ENCODE results near the gene PREX1.

Gene PREX1

DNA sequence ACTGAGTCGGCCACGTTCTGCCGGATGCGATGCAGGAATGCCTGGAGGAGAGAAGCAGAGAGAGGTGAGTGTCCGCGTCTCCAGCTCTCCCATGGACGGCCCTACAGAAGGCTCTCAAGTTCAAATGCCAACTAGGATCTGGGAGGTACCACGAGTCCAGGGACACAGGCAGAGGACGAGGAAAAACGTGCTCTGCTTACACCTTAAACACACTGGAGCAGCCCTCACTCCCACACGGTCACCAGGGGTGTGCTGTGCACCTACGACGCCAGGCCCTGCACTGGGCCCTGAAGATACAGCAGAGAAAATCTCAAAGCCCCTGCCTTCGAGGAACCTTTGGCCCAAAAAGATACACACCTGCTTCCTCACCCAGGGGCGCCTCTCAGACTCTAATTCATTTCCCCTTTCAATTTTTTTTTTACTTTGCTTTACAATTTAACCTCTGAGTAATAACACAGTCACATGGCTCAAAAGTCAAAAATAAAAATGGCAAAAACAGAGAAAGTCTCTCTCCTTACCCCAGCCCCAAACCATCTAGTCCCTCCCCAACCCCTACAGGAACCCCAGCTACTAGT lies 79.9 kb downstream of the PREX1 start:
- no peak for DNase-seq

GRCh38 chr20:48745330-48745729 lies 82.5 kb downstream of the PREX1 start:
- no peak for DNase-seq

GRCh38 chr20:48744515-48744914 lies 83.3 kb downstream of the PREX1 start:
- no peak for DNase-seq

- DNase-seq, result no peak
Measured at GRCh38 chr20:48743807-48744206, 84.0 kb downstream of the PREX1 start.

- DNase-seq, result no peak
Measured at GRCh38 chr20:48742912-48743680, 84.7 kb downstream of the PREX1 start.

GRCh38 chr20:48742233-48742632 lies 85.6 kb downstream of the PREX1 start:
- no peak for DNase-seq

DNA sequence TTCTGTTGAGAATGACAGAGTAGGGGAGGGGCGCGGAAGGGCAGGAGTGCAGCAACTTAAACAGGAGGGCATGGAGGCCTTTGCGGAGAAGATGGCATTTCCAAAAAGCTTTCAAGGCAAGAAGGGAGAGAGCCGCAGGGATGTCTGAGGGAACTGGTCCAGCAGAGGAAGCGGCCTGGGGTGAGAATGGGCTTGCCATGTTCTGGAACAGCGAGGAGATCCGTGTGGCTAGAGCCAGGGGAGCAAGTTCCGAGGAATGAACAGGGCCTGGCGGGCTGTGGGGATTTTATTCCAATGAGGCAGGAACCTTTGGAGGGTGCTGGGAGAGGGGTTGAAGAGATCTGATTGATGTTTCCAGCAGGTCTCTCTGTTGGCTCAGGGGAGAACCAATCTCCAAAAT lies 86.1 kb downstream of the PREX1 start:
- no peak for DNase-seq

GRCh38 chr20:48740712-48741111 lies 87.1 kb downstream of the PREX1 start:
- no peak for DNase-seq

- no peak for DNase-seq
Measured at GRCh38 chr20:48740292-48740649, 87.5 kb downstream of the PREX1 start.

GRCh38 chr20:48739395-48740291 lies 88.2 kb downstream of the PREX1 start:
- no peak for DNase-seq

DNA sequence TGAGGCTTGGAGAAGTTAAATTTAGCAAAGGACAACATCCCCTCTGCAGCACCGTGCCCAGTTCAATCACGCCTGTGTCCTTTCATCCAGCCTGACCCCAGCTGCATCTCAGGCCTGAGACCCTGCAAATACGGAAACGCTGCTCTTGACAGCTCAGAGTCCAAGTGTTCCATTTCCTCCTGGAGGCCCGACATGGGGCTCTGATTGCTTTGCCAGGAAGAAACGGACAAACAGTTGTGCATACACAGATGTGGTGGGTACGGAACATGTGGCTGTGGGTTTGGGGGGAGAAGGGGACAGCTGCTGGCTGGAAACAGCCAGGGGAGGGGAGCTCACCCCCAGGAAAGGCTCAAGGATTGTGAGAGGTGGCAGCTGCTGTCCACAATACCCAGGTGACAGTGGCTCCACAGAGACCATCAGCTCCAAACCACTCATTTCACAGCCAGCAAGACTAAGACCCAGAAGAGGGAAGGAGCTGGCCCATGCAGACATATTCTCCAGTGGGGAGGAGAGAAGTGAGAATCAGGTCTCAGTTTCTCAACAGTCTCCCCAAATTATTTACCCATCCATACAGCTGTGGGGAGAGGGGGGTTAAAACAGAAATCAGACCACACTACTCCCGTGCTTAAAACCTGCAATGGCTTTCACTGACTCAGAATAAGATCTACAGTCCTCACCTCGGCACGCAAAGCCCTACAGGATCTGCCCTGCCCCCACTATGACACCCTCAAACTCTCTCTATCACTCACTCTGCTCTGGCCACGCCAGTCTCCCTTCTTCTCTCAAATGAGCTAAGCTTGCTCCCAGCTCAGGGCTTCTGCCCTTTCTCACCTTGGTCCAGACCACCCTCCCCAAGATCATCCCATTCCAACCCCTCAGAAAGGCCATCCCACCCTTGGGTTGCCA lies 89.1 kb downstream of the PREX1 start:
- no peak for DNase-seq

- DNase-seq, result no peak
Measured at GRCh38 chr20:48738094-48738398, 89.8 kb downstream of the PREX1 start.

DNA sequence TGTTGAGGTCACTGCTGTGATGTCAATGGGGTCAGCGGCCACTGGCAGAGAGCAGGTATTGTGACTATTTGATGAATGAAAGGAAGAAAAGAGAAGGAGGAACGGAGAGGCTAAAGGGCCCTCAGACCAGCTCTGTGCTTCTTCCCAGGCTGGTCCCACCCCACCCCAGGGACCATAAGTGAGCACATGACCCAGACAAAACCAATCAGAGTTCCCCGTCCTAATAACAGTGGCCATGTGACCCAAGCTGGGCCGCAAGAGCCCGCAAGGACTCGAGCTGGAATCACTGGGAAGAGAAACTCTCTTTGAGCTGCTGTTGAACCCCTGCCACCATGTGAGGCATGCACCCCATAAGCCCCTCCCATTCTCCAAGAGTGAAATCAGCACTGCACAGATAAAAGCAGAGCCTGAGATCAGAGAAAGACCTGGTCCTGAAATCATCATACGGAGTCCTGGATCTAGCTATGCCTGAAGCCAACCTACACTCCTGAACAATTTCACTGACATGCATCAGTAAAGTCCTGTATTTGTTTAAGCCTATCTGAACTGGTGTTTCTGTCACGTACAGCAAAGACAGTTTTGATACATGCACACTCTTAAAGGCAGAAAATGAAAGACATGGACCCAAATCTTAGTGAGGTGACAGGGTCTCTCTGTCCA lies 90.2 kb downstream of the PREX1 start:
- no peak for DNase-seq

DNA sequence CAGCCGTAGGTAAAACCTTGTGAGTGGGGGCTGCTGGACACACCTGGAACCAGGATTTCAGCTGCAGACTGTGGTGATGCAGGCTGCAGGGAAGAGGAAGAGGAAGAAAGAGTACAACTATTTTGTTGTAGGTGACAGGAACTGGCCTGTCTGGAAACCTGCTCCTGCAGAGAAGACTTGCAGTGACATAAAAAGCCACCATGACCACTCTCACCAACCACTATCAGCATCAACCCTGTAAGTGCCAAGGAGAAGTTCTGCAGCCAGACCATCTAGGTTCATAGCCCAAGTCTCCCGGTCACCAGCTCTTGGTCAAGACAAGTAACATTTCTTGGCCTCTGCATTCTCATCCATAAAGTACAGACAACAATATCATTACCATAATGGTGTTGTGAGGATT lies 91.2 kb downstream of the PREX1 start:
- DNase-seq, result no peak

- no peak for DNase-seq
Measured at GRCh38 chr20:48736231-48736630, 91.6 kb downstream of the PREX1 start.

GRCh38 chr20:48735112-48735511 lies 92.7 kb downstream of the PREX1 start:
- no peak for DNase-seq

- DNase-seq, result no peak
Measured at GRCh38 chr20:48734104-48734749, 93.6 kb downstream of the PREX1 start.

DNA sequence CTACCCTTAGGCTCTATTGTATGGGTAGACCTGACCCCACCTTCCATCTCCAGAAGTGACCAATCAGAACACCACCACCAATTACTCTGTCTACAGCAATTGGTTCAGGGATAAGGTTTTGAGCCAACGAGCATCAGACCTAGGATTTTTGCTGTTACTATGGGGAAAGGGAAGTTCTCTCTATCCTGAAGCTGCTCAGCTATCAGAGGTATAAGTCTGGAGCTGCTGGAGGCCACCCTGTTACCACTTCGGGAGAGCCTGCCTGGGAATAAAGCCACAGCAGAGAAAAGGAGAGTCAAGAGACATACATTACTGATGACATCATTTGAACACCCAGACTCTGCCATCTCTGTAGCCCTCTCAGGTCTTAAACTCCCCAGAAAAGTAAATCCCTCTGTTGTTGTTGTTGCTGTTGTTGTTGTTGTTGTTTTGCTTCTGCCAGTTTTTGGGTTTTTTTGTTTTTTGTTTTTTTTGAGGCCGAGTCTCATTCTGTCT lies 94.5 kb downstream of the PREX1 start:
- no peak for DNase-seq

DNA sequence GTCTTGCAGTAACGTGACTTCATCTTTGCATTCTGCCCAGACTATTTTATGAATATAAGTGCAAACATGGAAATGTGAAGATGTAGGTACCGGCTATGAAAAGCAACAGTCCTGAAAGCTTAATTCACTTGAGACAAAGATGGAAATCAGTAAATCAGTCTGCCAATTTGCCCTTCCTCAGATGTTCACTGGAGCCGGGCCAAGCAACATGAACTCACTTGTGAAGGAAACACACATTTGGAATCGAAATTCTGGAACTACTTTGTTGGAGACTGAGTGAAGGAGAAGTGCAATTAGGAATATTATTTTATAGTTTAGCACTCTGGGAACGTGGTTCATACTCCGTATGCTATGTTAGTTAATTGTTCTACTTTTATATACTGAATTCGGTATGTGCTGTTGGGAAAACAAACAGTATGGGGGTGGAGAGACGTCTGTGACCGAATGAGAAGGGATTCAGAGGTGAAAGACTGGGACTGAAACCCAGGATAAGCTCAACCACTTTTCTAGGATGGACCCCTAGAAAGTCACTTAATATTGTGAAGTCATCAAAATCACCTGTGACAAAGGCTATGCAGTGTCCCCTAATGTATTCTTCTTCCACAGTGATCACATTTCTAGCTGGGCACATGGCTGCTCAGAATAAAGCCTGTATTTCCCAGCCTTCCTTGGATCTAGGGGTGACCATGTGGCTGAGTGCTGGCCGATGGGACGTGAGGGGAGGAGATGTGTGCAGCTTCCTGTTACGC lies 95.5 kb downstream of the PREX1 start:
- DNase-seq, result no peak

DNA sequence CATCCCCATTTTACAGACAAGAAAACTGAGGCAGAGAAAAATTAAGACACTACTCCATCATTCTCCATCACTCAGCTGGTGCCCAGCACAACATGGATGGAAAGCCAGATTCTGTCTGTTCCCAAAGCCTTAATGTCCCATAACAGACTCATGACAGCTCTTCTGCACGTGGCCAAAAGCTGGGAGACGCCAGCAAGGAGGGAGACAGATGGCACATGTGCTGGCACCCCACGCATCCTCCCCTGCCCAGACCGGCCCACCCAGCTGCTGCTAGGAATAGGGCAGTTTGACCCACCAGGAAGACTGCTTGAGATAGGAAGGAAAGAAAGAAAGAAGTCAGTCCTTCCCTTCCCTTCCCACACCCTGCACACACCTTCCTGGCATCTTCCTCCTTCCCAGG lies 96.3 kb downstream of the PREX1 start:
- DNase-seq, result no peak

- no peak for DNase-seq
Measured at GRCh38 chr20:48730977-48731376, 96.8 kb downstream of the PREX1 start.
